ENCODE results near the gene ACOXL.
"Not testable (repeated sequence)": the region's sequence is repeated elsewhere in the genome, so short reads cannot be mapped to it uniquely, and the experiment has no call there.

Gene ACOXL

GRCh38 chr2:111045236-111045635, 312.9 kb downstream of the ACOXL start:
- not testable (repeated sequence) for DNase-seq

DNA sequence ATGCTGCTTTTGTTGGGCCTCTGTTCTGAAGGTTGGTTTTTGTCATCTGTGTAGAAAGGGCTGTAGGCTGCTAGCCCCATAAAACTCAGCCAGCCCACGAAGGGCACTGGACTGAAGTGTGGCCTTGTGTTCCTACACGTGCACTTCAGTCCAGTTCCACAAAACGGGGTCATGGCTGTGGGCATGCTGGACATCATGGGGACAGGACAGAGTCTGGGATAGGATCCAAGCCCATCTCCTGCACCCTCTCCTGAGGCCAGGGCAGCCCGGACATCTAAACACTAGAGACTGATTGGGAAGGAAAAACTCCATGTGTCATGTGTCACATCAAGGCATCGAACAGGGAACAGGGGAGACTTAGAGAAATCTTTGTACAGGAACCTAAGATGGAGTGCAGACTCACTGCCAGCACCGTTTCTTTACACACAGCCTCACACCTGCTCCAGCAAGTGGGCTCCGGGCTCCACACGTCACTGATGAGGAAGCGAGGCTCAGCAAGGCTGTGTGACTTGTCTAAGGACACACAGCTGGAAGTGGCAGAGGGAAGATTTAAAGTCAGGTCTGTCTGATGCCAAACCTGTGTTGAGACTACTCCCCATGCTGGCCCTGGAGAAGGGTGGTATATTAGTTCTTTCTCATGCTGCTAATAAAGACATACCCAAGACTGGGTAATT, 313.5 kb downstream of the ACOXL start:
- DNase-seq, result no peak

DNA sequence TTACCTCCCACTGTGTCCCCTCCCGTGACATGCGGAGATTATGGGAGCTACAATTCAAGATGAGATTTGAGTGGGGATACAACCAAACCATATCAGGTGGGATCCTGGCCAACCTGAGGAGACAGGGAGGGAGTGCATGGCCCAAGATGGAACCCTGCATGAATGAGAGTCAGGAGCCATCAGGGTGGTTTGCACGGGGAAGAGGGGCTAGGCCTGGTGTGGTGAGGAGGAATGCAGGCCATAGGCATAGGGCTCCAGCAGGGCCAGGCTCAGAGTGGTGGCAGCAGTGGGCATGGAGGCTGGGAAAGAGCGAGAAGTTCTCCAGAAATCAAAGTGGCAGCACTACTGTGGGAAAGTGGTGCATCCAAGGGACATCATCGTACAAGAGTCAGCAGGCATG, 314.3 kb downstream of the ACOXL start:
- no peak for DNase-seq

DNA sequence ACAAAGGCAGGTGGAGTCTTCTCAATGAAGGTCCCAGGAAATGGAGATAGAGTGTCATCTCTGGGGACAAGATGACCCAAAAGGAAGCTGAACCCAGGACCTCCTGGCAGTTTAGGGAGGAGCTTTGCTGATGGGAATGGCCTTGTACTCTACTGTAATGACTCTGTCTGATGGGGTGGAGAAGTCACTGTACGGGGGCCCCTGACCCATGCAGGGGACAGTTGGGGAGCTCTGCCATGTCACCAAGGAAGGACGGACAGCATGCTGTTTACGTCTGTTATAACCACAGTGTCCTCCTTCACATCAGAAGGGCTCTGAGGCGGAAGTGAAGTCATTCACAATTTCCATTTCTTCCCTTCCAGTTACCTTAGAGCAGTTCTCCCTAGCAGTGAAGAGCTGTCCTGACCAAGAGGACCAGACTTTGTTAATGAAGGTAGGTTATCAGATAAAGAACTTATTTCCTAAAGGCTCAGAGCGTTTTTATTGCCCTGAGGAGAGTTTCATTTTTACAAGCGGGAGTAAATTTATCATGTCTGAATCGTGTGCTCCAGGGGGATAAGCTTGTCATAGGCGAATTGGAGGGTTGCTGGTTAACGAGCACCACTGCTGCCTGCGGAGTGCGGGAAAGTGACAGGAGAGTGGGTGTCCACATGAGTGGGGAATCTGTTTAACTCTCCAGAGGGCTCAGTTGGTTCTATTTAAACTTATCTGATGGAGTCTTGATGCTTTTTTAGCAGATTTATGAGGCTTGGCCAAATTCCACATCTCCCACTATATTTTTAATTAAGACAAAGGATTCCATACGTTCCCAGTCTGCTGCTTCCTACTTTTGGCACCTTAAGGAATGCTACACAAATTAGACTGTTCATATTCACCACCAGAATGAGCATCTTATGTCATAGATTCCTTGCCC, 316.7 kb downstream of the ACOXL start:
- DNase-seq, result no peak

GRCh38 chr2:111049792-111050640, 317.6 kb downstream of the ACOXL start:
- no peak for DNase-seq

DNA sequence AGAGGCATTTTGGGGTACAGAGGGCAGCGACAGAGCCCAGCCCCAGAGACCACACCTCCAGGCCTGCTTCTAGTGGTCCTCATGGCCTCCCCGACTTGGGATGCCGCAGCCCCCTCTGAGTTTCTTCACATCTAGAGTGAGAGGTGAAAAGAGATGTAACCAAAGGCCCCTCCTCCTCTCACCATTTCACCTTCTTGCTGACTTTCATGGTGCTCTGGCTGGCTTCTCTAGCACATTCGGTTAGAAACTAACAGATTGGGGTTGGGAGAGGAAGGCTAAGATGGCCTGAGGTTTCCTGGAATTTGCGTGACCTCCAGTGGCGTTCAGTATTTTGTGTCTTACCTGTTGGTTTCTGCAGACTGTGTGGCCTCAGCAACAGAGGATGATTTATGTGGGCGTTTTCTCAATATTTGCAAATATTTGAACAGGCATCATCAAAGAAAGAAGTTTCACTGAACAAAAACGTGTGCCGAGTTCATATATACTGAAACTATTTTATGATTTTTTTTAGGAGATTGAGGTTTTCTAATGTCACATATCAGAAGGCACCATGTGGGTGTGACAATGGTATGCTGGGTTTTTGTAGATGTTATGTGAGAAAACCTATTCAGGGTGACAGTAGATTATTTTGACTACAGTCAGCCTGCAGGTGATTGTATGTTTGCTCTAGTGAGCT, 318.5 kb downstream of the ACOXL start:
- no peak for DNase-seq

GRCh38 chr2:111052621-111053020, 320.2 kb downstream of the ACOXL start:
- DNase-seq, result no peak

DNA sequence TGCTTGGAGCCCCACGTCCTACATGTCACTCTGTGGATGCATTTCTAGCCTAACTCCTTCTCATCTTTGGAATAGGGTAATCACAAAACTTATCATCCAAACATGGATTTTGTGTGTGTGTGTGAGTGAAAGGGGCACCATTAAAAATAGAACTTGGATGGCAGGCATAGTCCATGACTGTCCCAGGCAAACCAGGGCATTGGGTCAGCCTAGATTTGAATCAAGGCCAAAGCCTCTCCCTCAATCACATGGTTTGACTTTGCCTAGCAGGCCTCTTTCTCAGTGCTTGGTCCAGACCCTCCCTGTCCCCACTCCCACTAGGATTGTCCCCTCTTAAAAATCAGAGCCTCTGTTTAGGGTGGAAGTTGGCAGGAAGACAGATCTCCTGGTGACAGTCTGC, 320.9 kb downstream of the ACOXL start:
- no peak for DNase-seq

DNA sequence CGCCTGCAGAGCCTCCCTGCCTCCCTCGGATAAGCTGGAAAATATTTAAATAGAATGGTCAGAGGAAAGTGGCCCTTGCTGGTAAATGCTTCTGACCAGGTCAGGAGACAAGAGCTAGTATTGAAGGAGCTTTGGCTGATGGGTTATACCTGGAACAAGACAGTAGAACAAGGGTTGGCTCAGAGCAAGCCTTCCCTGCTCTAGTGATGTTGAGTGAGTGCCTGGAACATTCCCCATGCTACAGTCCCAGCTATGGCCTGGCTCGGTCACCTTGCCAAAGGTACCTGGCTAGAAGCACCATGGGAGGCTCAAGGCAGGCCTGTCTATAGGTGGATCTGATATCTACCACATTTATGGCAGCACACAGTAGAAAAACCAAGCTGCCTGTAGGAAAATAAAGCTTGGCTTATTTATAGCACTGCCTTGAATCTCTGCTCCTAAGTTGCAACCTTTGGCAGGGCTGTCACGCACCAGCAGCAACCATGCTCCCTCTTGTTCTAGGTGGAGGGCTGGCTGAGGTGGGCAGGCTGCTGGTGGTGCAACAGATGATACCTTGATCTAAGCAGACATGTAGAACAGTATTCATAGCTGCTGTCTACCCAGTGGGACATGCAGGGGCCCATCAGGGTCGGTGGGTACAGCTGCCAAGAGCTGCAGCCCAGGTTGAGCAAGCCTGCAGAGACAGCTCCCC, 321.6 kb downstream of the ACOXL start:
- DNase-seq, result no peak

- no peak for DNase-seq
Measured at GRCh38 chr2:111054791-111055691, 322.7 kb downstream of the ACOXL start.

DNA sequence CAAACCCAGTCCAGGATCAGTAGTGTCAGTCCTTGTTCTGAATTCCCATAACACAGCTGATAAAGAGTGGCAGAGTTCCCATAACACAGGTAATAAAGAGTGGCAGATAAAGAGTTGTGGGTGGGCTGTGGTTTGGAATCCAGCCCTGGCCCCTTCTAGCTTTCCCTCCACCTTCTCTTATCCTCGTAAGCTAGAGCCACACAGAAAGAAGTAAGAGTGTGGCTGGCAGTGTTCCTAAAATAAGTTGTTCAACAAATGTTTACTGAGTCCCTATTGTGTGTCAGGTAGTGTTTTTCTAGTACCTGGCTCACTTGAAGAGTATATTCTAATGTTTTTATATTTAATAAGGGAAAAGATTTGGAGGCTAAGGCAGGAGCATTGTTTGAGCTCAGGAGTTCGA, 323.4 kb downstream of the ACOXL start:
- DNase-seq, result no peak

- DNase-seq, result no peak
Measured at GRCh38 chr2:111057045-111057444, 324.7 kb downstream of the ACOXL start.

DNA sequence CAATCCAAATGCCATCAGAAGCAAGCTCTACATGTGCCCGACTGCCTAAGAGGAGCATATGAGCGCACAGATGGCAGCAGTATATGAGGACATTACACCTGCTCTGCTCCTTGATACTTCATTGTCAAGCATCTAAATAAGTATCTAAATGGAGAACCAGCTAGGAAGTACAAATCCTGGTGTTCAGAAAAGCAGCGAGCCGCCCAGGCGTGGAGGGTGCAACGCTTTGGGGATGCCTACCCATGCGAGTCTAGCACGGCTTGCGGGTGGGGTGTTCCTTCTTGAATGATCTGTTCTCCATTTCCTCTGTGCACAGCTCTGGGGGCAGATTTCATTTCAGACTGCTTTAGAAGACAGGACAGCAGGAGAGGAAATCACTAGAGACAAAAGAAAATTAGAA, 325.3 kb downstream of the ACOXL start:
- no peak for DNase-seq

- no peak for DNase-seq
Measured at GRCh38 chr2:111058264-111058663, 325.9 kb downstream of the ACOXL start.

DNA sequence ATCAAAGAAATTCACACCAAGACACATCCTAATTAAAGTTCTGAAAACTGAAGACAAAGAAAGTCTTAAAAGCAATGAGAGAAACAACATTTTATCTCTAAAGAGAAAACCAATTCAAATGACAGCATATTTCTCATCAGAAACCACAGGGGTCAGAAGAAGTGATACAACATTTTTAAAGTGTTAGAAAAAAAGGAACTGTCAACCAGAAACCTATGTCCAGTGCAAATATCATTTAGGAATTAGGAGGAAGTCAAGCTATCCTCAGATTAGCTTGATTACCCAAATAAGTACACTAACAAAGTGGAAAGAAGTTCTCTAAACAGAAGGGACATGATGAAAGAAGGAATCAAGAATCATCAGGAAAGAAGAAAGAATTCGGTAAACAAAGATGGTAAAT, 328.8 kb downstream of the ACOXL start:
- no peak for DNase-seq

GRCh38 chr2:111062417-111062816, 330.0 kb downstream of the ACOXL start:
- no peak for DNase-seq

- DNase-seq, result no peak
Measured at GRCh38 chr2:111066062-111066593, 333.8 kb downstream of the ACOXL start.

DNA sequence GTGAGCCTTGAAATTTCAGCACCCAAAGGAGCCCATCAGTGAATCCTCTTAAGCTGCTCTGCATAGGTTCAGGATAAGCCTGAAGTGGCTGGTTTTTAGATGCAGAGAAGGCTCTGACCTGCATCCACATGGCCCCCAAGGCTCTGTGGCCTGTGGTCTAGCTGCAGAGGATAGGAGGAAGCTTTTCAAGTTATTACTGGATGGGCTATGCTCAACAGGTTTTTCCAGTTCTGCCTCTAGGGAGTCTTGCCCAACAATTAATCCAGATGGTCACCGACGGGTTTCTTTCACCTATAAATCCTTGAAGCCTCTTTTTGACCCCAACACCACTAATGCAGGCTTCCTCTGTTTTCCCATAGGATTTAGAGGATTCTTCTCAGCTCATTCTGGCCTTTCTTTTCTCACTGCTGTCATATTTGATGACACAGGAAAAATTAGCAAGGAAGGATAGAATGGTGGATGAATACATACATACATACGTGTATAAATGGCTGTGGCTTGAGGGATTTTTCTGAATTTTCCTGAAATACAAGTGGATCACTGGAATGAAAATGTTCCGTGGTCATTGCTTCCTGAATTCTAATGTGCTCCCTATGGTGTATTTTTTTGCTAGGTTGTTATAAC, 336.2 kb downstream of the ACOXL start:
- DNase-seq, result no peak

DNA sequence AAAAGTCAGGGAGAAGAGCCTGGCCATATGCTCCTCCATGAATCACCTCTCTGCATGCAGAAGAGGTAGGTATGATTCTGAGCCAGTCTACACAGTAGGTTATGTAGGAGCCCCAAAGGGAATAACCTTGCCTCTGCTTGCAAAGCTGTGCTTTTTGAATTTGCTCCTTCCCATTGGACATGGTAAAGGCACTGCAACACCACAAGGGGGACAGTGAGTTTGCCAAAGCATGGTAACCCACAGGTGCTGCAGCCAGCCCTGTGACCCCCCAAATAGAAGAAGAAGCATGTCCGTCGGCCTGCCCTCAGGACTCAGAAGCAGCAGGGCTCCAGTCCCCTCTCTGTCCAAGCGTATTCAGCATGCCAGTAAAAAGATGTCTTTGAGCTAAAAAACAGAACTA, 337.3 kb downstream of the ACOXL start:
- DNase-seq, result no peak

GRCh38 chr2:111071600-111072171, 339.3 kb downstream of the ACOXL start:
- no peak for DNase-seq
